GF-D8 (cell line): ENCODE measurements around the gene ZNF584.
A peak's percentile ranks its signal among the peaks of the same experiment; 100 is the strongest.

Experiments
- DNase-seq: peaks from one replicate; lab custom pipeline; 2025; lab: John Stamatoyannopoulos, UW

ZNF584 gene

GRCh38 chr19:58385891-58386575 lies 22.4 kb upstream of the ZNF584 start:
- DNase-seq: no peak

DNA sequence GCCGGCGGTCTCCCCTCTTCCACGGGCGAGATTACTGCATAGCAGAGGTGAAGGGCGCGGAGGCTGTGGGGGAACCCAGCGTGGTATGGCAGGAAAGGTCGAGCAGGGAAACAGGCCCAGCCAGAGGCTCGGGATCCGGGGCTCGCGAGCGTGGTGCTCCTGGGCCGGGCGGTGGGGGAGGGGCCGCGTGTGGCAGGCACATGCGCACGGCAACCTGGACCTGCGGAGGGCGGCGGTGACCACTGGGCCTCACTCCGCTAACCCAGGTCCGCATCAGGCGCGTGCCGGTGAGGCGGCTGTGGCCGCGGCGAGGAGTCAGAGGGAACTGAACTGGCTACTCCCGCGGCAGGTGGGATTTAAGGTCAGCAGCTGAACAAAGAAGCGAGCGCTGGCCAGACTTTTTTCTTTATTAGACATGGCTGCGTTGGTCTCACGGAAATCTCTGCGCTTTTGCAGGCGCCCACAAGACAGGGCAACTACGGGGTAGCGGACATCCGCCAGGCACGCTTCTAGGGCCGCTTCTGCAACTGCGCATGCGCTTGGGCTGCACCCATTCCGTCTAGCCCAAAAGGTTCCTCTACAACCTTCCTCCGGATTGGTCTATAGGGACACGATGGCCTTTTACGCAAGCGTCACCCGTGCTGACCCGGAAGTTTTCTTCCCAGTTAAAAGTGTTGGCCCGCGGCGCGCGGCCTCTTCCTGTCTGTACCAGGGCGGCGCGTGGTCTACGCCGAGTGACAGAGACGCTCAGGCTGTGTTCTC lies 21.7 kb upstream of the ZNF584 start, which contains the start of gene RPS5:
RPS5 (plus strand) TSS at position 694 of the 762 bp plus-strand sequence. CDS start 869 bp downstream, outside the sequence.
- peak; percentile 97 for DNase-seq

DNA sequence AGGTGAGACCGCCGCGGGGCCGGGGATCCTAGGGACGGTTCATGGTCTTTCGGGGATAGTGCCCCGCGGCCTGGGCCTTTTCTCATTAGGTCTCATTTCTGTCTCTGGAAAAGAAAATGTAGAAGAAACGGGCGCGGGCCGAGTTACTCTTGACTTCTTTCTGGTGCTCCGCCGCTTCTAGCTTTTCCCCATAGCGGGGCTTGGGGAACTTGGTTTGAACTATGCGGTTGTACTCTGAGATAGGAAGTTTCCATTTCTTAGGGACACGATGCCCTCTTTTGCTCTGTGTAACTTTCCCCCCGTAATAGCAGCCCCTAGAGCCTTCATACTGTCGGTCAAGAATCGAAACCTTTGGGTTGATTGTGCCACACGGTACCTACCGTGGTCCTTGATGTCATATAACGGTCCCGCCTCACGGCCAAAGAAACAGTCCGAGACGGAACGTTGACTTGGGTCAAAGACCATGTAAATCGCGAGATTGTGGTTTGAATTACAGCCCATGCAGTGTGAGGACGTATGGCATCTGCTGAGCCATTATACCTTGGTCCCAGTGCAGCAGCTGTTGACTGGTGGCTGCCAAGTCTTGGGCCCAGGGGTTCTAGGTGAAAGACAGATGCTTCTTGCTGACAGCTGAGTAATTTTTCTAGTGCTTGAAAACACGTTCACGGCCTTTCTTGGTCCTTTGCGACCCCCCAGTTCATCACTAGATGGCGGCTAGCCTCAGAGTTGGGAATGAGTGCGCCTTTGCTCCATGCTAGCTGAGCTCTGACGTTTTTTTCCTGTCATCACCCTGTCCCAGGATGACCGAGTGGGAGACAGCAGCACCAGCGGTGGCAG lies 20.9 kb upstream of the ZNF584 start:
- DNase-seq: no peak

DNA sequence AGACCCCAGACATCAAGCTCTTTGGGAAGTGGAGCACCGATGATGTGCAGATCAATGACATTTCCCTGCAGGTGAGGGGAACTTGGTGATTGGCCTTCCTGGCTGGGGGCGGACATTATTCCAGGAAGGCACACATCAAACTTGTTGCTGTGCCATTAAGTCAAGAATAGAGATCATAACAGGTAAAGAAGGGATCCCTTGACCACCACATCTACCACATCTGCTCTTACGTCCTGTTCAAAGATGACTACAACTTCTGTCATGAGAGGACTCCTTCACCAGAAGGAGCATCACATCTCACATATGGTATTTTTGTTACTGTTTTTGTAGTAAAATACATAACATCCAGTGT lies 20.3 kb upstream of the ZNF584 start:
- DNase-seq: no peak

DNA sequence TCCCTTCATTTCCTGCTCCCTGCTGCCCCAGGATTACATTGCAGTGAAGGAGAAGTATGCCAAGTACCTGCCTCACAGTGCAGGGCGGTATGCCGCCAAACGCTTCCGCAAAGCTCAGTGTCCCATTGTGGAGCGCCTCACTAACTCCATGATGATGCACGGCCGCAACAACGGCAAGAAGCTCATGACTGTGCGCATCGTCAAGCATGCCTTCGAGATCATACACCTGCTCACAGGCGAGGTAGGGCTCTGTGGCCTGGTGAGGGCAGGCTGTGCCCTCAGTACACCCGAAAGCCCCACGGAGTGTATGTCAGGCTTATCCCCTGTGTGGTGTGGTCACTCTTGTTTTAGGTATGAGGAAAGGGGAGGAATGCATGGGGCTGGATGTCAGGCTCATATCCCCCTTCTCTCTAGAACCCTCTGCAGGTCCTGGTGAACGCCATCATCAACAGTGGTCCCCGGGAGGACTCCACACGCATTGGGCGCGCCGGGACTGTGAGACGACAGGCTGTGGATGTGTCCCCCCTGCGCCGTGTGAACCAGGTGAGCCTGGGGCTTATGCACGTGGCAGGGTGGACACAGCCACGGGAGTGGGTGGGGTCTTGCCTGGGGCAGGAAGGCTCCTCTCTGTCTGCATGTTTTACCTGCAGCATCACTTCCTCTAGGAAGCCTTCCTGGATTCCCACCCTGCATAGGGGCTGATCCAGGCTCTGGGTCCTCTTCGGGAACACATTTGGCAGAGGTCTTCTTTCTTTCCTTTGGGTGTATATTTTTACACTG lies 15.3 kb upstream of the ZNF584 start:
- DNase-seq: no peak

- DNase-seq: no peak
Observed at GRCh38 chr19:58393725-58394033, 14.8 kb upstream of the ZNF584 start.

GRCh38 chr19:58394821-58395219 lies 13.6 kb upstream of the ZNF584 start:
- DNase-seq: no peak

DNA sequence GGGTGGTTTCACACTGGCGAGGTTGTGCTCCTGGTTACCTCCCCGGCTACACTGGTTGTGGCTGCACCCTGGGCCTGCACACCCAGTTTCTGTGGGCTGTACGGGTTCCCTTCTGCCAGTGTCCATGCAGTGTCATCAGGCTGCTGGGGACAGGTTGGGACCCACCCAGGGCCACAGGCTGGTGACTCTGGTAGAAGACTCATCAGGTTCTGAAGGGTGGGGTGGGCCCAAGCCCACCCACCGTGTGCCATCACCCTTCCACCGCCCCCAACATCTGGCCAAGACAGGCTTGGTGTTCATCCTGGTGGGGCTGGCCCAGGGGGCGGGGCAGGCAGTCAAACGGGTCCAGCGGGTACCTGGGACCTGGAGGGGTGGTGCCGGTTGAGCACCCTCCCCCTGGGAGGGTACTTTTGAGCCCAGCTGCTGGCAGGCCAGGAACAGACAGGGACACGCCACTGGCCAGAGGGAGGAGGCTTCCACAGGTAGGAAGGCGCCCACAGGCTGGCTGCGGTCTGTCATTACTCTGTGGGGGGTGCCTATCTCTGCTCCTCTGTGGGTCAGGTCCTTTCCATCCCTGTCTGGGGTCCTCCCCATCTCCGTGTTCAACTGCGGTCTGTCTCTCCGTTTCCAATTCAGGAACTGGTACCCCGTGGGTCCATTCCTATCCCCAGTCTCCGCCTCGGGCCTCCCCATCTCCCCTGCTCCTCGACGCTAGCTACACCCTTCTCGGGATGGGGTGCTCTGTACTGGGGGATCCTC lies 13.1 kb upstream of the ZNF584 start, which contains the start of gene RNF225:
RNF225 (plus strand) TSS at position 437 of the 759 bp plus-strand sequence. CDS start 434 bp downstream, outside the sequence.
- no peak for DNase-seq

GRCh38 chr19:58395979-58396627 lies 12.3 kb upstream of the ZNF584 start:
- no peak for DNase-seq

DNA sequence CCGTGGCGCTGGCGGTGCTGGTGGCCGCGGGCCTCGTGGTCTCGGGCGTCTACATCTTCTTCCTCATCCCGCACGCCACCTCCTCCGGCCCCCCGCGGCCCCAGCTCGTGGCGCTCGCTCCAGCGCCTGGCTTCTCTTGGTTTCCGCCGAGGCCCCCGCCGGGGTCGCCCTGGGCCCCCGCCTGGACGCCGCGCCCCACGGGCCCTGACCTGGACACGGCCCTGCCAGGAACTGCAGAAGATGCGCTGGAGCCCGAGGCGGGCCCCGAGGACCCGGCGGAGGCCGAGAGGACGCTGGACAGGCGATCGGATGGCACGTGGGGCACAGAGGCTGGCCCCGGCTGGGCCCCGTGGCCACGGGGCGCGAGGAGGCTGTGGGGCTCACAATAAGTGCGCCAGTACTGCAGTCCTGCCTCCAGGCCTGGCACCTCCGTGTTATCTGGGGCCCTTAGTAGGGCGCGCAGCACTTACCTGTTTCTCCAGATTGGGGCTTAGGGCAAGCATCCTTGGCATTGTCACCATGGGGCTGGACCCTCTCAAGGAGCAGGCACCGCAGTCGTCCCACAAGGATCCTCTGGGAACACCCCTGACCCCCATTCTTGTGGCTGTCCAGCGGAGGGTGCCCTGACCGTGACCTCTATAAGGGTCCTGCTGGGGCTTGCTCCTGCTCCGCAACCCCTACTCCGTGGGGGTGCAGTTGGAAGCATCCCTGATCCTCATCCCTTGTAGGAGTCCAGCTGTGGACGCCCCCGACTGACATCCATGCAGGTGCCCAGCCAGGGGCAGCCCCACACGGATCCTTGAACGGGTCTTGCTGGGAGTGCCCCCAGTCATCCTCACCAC lies 11.5 kb upstream of the ZNF584 start:
- DNase-seq: no peak

- no peak for DNase-seq
Observed at GRCh38 chr19:58397533-58398037, 10.9 kb upstream of the ZNF584 start.

DNA sequence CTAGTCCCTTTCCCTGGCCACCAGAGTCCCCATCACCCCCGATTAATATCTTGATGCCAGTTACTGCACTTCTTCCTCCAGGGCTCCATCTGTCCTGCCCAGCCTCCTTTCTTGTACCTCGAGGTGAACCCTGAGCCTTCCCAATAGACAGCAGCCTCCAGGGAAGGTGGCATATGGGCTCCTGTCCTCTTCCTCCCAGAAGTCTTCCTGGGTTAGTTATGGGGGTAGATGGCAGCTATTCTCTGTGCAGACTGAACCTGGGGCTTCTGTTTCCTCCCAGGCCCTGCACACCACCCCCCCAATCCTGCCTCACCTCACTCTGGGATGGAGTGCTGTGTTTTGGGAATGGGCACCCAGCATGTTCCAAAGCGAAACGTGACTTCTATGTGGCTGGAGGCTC lies 10.4 kb upstream of the ZNF584 start:
- DNase-seq: no peak

GRCh38 chr19:58398545-58398944 lies 9.9 kb upstream of the ZNF584 start:
- no peak for DNase-seq

DNA sequence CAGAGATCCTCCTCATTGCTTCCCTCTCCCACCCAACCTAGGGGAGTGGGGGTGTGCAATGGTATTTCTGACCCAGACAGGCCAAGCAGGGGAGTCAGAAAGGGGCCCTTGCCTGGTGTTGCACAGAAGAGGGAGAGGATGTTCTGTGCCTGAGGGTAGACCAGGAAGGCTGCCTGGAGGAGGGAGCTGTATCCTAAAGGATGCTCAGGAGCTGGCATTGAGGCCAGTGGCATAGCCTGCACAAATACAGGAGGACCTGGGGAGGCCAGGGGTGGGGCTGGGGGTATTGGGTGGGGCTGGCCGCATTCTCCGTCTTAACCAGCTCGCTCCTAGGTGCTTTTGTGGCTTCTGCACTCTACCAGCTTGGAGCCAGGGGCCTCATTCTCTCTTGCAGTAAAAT lies 8.5 kb upstream of the ZNF584 start:
- no peak for DNase-seq

DNA sequence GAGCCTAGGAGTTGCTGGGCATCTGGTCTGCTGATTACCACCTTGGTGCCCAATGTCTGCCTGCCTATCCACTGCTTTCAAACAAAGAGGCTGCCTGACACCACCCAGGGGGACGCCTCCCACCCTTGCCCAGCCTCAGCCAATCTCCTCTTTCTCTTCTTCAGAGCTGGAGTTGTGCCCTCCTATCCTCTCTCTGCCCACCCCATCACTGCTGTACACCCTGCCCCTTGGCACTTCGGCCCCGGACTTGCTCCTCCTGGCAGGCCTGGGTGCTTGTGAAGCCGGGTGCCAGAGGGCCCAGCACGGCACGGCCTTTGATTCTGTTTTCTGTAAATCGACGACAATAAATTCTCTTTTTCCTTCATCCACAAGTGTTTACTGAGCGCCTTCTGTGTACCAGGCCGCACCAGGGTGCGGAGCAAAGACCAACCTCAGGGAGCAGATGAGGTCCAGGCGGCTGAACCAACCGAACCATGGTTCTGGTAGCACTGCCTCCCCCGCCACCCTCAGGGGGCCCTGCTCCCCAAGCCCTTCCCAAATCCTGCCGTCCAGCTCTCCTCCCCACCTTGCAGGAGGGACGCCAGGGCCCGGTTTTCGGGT lies 8.0 kb upstream of the ZNF584 start:
- DNase-seq: no peak

GRCh38 chr19:58400916-58401839 lies 7.3 kb upstream of the ZNF584 start:
- peak; percentile 97 for DNase-seq

DNA sequence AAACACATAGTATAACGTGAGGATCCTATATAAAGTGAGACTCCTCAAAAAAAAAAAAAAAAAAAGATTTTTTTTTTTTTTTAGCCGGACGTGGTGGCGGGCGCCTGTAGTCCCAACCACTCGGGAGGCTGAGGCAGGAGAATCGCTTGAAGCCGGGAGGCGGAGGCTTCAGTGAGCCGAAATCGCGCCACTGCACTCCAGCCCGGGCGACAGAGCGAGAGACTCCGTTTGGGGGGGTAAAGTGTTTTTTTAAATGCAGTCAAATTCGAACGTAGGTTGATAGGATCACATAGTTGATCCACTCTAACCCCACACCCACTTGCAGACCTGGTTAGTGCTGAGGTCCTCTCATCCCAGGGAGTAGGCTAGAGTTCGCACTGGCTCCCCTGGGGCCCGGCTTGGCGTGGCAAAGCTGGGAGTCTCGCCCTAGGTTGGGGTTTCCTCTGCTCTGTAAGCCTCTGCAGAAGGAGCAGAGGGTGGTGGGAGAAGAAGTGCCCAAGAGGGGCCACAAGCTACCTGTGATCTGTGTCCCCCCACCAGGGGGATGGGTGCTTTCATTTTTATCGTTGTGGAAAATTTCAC lies 6.5 kb upstream of the ZNF584 start:
- DNase-seq: no peak
